ENCODE results near the gene HAPLN3.

DNA sequence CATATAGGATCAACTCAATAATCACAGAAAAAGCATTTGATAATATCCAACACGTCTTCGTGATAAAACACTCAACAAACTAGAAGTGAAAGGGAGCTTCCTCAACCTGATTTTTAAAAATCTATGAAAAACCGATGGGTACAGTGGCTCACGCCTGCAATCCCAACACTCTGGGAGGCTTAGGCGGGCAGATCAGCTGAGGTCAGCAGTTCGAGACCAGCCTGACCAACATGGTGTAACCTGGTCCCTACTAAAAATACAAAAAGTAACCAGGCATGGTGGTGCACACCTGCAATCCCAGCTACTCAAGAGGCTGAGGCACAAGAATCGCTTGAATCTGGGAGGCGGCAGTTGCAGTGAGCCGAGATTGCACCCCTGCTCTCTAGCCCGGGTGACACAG lies 20.0 kb upstream of the HAPLN3 start:
- TF ChIP-seq, protein P1, sequence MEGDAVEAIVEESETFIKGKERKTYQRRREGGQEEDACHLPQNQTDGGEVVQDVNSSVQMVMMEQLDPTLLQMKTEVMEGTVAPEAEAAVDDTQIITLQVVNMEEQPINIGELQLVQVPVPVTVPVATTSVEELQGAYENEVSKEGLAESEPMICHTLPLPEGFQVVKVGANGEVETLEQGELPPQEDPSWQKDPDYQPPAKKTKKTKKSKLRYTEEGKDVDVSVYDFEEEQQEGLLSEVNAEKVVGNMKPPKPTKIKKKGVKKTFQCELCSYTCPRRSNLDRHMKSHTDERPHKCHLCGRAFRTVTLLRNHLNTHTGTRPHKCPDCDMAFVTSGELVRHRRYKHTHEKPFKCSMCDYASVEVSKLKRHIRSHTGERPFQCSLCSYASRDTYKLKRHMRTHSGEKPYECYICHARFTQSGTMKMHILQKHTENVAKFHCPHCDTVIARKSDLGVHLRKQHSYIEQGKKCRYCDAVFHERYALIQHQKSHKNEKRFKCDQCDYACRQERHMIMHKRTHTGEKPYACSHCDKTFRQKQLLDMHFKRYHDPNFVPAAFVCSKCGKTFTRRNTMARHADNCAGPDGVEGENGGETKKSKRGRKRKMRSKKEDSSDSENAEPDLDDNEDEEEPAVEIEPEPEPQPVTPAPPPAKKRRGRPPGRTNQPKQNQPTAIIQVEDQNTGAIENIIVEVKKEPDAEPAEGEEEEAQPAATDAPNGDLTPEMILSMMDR (IDR thresholded peaks at IDR 0.05; ENCODE audit: extremely low read depth in 1 of 2, insufficient read depth in 1 of 2, low read depth in 1 of 2, low read length in 2 of 2), result no peak
- TF ChIP-seq POLR2AphosphoS5 (IDR thresholded peaks at IDR 0.05; ENCODE audit: insufficient read depth, low read depth, low read length), result no peak
- TF ChIP-seq EZH2 (IDR thresholded peaks at IDR 0.05; ENCODE audit: borderline replicate concordance, low read depth, low read length, severe bottlenecking), result no peak
- TF ChIP-seq, protein P2, sequence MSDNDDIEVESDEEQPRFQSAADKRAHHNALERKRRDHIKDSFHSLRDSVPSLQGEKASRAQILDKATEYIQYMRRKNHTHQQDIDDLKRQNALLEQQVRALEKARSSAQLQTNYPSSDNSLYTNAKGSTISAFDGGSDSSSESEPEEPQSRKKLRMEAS (IDR thresholded peaks at IDR 0.05; ENCODE audit: insufficient read depth, insufficient read length), result no peak
- no peak for TF ChIP-seq MYC (IDR thresholded peaks at IDR 0.05; ENCODE audit: low read depth, low read length)
- TF ChIP-seq JUN (IDR thresholded peaks at IDR 0.05; ENCODE audit: borderline replicate concordance, insufficient read depth, insufficient read length, low read depth), result no peak
- no peak for TF ChIP-seq POLR2A (IDR thresholded peaks at IDR 0.05; ENCODE audit: low read depth, low read length)
- TF ChIP-seq FOS (IDR thresholded peaks at IDR 0.05; ENCODE audit: borderline replicate concordance, insufficient read depth, low read length), result no peak
